ENCODE results near the gene ATP8A2.

The ATP8A2 gene

DNA sequence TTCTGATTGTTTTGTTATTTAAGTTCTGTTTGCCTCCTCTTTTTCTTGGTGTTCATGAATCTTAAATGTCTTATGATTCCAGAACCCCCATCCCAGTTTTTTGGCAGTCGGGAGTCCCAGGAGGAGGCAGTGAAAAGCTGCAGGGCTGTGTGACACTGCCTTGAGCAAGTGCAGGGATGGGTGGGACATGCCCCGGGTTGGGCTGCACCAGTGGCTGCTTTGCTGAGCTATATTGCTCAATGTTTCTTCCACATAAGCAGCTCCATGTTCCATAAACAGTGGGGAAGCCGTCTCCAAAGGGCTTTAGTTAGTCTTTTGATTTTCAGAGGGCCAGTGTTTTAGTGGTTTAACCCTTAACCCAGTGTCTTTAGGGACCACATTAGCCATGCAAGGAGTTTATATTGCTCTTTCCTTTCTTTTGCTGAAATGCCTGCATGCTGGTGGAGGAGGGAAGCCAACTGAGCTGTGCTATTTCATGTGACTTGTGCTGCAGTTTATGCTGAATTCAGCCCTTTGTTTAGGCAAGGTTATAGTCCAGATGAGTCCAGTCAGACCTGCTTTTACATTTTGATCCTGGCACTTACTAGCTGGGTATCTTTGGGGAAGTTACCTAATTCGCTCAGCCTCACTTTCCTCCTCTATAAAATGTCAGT, 13.1 kb downstream of the ATP8A2 start:
- no peak for DNase-seq

DNA sequence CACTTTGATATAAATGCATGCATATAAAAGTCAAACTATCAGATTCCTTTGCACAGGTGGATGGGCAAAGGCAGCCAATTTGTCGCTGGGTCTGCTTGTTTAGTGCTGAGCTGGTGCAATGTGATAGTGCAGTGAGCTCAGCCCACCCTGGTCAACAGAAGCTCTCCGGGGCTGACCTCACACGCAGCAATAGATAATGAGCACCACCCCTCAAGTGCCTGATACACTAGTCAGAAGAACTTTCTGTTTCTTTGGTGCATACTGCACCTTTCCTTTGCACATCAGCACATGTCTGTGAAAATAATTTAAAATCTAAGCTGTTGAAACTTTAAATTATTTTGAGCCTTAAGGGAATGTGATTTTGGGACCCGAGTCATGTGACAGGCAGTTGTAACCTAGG, 20.2 kb downstream of the ATP8A2 start:
- no peak for DNase-seq

DNA sequence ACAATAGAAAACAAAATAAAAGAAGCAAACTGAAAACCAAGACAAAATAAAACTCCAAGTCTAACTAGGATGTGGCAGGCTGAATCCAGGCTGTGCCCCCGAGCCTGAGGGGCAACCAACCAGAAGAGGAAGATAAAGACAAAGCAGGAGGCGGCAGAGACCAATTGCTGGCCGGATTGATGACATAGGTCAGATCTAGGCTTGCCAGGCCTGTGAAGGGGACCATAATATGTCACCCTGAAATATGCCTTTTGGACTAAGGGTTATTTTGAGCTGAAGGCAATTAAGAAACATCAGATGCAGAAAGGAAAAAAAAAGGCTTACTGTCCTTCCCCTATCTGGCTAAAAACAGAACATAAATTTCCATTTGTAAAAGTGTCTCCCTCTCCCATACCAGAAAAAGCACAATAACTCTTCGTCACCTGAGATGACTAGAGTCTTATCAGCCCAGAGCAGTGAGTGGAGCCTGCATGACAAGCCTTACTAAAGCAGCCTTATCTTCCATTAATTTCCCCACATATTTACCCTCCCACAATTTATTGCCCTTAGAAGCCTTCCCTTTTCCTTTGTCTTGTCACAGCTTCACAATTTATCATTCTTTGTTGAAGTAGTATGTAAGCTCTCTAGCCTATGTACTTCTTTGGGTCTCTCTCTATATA, 22.8 kb downstream of the ATP8A2 start:
- no peak for DNase-seq

DNA sequence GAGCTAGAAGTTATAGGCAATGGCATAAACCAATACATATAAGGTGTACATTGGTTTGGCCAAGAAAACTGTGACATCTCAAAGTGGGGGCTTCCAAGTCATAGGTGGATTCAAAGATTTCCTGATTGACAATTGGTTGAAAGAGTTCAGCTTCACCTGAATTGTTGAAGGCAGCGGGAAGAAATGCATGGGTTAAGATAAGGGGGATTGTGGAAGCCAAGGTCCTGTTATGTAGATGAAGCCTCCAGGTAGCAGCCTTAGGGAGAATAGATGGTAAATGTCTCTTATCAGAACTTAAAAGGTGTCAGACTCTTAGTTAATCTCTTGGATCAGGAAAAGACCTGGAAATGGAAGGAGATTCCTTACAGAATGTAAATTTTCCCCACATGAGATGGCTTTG, 26.0 kb downstream of the ATP8A2 start:
- DNase-seq, result no peak

DNA sequence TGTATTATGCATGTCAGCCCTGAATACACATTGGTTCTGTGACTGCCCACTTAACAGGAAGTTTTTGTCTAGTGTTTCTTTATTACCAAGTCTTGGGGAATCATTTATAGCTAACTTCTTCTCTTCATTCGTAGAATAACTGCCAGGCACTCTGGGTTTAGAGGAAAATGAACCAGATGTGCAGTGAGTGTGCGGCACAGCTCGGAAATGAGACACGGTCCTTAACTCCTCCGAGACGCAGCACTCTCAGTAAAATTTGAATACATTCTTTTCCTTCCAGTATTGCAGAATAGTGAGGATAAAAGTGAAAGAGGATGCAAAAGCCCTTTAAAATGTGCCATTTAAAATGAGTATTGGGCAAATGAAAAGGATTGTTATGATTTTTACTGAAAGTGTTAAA, 29.2 kb downstream of the ATP8A2 start:
- DNase-seq, result no peak

DNA sequence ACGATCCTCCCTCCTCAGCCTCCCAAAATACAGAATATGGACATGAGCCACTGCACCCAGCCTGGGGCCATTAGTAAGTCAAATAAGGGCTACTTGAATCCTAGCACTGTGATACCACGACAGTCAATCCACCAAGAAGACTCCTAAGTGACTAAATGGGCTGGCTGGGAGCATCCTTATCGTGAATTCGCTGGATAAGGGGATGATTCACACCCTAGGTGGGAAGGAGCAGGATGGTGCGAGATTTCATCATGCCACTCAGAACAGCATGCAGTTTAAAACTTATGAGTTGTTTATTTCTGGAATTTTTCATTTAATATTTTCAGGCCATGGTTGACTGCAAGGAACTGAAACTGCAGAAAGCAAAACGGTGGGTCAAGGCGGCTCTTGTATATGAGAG, 30.2 kb downstream of the ATP8A2 start:
- DNase-seq, result no peak

DNA sequence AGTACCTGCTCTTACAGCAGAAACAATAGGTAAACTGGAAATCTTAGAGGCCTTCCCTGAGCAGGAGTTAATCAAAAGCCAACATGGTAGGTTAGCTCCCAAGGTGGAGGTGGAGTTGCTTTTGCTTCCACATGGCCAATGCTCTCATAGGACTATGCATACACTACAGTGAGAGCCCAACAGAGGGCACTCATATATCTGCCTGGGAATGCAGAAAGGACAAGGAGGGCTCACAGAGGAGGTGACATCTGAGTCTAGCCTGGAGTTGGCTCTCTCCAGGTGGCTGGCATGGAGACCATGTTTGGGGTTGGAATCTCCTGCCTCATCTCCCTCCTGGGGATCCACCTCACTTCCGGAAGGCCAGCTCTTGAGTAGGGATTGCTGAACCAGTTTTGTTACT, 34.6 kb downstream of the ATP8A2 start:
- DNase-seq, result no peak

DNA sequence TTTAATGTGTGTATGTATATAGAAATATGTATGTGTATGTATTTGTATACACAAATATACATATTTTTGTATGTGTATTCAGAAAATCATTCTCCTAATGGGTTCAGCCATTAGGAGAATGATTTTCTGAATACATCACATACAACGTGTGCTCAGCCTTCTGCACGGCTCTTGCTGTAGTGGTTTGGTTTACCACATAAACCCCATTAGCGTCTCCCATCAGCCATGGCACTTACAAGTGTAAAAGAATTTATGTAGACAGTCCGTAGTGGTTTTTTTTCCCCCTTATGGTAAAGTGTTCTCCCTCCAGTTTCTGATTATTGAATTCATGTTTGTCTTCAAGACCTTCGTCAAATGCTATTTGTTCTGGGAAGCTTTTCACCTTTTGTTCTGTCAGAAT, 38.2 kb downstream of the ATP8A2 start:
- no peak for DNase-seq

DNA sequence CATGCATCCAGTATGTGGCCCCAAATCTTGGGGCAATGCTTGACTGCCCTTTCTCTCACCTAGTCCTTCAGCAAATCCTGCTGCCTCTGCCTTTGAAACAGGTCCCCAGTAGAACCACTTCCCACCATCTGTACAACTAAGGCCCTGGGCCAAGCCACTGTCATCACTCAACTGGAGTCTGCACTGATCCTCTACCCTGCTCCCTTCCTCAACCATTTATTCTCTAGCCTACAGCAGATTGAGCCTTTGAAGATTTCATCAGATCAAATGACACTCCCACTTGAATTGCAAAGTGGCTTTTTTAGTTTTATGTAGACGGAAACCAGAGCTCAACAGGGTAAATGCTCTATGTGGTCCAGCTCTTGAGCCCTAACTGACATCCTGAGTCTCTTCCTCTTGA, 43.5 kb downstream of the ATP8A2 start:
- no peak for DNase-seq

DNA sequence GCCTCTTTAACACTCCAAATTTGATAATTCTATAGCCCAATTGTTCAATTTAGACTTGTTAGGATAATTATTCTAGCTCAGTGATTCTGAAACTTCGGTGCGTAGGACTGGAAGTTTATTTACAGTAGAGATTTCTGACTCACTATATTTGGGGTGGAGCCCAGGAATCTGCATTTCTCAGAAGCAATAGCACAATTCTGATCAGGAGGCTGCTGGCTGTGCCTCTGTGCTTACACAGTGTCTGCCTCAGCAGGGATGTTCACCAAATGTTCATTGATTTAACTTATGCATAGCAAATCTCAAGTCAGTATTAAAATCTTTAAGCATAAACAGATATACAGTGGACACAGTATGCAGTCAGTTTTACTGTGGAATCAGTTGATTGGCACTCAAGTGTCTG, 45.8 kb downstream of the ATP8A2 start:
- DNase-seq, result no peak

DNA sequence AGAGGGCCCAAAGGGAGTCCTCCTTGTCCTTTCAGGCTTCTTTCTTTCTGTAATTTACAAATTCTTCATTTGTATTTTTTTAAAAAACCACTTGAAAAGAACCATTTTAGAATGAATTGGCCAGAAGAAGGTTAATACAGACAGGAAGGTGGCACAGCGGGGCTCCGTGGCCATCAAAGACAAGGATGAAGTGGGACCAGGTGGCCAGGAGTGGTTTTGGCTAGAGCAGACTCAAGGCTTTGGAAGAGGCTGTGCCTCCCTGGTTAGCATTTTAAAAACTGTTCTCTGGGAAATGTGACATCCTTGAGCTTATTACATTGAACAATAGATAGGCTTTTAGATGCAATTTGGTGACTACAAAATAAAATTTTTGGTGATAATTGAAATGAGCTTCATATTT, 48.4 kb downstream of the ATP8A2 start:
- DNase-seq, result no peak

DNA sequence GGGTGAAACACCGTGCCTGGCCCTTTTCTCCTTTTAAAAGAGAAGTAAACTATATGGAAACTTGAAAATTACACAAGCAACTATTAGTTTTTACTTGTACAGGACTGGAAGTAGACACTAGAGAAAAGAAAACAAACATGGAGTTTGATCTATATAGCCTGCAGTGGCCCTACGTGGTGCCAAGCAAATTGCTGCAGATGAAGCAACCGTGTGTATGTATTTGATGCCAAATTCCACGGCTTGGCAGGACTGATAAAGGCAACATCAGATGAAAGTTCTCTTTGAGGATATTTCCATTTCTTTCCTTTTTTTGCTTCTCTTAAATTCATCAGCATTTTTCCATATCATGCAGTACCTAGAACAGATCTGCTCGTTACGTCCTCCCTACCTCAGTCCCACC, 49.8 kb downstream of the ATP8A2 start:
- no peak for DNase-seq

DNA sequence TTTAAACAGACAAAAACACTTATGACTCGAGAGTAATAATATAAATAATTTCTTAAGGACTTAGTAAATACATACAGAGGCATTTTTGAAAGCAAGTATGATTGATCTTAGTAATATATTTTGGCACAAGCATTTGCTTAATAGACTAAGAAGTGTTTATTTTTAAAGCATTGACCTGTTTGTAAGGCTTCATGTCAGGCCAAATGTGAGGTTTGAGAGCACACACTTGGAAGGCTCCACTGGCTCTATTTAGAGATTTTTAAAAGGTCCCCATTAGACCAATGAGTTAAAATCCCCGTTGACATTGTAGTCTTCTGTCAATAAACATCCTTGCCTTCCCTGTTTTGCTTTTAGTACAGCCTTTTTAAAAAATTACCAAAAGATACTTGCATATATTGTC, 50.4 kb downstream of the ATP8A2 start:
- no peak for DNase-seq

DNA sequence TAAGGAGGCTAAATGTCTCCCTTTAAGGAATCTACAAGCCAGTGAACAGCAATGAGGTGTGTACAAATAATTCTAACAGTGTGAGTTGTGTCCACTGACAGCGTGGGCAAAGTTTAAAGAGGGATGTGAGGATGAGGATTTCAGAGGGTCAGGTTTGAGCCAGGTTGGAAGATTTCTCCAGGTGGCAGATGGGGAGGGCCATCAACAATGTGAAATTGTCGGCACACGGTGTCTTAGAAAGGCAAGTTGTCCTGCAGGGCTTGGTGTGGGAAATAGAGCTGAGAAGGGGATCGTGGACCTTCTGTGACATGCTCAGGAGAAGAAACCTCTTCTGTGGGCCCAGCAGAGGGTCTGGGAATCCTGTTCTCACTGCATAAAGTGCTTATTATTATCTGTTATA, 52.1 kb downstream of the ATP8A2 start:
- no peak for DNase-seq

DNA sequence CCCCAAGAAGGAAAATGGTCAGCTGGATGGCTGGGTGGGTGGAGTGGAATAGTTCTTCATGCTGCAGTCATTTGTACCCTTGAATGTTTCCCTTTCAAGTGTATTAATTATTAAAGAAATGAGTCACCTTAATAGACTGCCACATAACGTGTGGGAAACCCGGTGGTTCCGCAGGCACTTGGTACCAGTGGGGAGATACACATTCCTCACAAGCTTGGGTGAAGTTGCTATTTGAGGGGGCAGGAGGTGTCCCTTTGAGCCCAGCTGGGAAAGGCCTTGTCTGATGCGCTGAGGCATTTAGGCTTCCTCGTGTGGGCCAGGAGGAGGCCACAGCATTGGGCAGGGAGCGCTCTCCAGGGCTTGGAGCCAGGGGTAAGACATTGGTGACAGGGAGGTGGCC, 57.7 kb downstream of the ATP8A2 start:
- DNase-seq, result no peak

DNA sequence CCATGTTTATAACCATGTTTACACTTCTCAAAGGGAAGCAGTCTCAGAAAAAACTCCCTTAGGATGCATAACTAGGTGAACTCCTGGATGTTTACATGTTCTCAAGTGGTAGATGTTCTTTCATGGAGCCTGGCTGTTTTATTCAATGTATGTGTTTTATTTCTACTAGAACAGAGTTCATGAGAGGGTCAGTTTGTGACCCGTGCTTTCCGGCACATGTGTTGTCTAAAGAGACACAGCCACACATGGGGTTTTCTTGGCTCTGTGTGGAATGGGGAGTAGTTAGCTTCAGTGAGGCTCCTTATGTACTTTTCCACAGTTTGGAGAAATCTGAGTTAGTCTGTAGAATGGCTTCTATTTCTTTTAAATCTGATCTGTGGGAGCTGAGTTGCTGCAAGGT, 60.9 kb downstream of the ATP8A2 start:
- no peak for DNase-seq

DNA sequence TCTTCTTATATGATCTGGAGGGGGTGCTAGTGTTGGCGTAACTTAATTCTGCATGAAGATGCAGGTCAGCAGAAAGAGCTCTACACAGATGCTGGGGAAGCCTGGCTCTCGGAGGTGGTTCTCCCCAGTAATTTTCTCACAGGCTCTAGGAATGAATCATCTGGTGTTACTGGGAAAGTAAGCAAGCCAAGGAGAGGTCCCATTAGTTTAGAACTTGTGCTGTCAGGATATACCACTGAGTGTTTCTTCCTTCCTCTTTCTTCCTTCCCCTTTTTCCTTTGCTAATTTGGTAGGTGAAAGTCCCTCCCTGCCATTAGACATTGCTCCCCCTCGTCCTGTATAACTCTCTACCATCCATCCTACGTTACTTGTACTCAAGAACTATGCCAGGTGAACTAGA, 68.3 kb downstream of the ATP8A2 start:
- DNase-seq, result no peak

DNA sequence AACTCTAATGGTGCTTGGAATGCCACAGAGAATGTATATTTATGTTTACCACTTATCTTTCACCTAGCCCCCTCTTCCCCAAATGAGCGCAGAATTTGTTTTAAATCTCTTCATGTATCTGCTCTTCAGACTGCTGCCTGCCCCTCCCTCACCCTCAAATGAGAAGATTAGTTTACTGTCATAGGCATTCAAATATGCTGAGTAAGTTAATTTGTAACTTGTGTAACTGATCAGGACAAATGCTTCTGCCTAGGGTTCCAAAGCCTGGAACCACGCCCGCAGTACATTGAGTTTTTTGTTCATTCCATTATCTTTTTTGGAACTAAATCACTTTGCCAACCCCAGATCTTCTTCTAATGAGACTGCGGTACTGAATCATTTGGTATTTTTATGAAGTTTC, 74.5 kb downstream of the ATP8A2 start:
- no peak for DNase-seq

DNA sequence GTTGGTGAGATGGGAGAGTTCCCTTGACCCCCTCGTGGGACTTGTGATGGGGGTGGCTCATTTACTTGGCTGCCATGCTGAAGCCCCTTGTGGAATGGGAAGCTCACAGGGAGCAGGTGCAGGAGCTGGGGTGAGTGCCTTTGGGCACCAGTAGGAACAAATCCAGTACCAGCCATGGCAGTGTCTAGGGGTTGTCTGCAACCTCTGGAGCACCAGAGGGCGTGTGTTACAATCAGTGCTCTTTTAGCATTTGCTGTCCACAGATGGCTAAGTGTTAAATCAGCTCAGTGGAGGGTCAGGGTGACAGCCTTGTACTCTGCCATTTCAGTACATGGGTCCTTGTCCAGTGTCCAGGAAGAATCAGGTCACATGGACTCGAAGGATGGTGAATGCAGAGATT, 75.6 kb downstream of the ATP8A2 start:
- no peak for DNase-seq

DNA sequence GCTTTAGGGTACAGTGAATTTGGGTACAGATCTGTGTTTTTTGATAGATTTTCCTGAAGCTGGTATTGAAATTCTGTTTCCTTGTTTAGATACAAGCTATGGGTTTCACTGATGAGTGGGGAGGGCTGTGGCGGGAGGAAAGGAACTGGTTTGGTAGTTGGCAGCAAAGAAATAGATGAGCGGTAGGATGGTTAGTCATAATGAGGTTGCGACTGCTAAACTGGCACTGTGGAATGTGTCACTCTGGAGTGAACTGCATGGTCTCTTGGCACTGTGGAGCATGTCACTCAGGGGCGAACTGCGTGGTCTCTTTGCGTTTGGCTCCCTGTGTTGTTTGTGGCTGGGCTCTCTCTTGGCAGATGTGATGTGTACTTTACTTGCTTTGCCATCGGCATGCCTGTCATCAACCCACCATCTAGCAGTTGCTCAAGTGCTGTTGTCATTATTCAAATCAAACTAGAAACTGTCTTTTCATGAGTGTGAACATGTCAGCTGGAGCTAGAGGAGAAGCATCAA, 82.1 kb downstream of the ATP8A2 start:
- no peak for DNase-seq

DNA sequence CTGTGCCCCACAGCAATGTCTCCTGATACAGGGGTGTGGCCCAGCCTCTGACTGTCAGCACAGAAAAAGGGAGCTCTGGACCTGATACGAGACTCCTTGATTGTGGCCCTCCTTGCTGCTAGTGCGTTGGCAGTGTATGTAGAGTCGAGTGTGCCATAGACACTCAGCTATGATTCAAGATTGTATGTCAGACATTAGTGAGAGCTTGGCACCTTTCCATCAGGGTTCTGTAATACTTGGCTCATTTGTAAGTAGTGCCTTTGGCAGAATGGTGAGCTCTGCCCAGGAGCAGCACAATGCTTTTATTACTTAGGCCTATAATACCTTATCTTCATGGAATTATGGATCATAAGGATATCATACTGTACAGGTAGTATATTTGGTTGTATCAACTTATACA, 83.4 kb downstream of the ATP8A2 start:
- DNase-seq, result no peak

DNA sequence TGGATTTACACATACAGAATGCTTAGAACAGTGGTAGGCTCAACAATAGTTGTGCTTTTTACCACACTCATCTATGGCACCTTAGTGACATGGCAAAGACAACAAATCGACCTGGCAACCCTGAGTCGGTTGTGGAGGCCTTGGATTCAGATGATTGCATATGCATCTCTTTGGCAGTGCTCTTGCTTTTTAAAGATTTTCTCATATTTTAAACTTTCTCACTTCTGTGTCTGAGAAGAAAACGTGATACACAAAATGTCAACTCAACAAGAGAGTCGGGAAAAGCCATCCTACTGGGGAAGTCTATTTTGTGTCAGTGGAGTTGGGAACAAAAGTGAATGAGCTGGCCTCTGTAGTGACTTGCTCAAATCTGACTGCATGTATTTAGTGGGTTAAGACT, 85.8 kb downstream of the ATP8A2 start:
- DNase-seq, result no peak

DNA sequence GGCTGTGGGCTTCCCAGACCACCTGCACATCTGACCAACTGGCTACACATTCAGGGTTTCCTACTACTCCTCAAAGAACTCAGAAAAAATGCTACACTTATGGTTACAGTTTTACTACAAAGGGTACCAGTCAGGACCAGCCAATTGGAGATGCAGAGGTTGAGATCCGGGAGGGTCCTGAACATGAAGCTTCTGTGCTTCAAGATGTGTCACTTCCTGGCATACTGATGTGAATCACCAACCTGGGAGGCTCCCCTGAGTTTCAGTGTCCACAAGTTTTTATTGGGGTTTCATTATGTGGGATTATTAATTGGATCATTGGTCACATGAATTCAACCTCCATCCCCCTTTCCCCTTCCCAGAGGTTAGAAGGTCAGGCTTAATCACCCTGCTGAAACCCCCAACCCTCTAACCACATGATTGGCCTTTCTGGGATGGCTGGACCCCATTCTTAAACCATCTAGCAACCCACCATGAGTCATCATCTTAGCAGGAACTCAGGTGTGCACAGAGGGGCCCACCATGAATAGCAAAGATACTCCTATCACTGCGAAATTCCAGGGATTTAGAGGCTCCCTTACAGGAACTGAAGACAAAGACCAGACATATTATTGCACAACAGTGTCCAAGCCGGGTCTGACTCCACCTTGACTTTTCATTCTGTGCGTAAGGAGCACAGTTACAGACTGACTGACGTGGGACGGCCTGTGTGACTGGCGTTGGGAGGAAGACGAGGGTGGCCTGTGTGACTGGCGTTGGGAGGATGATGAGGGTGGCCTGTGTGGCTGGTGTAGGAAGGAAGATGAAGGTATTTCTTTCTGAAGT, 90.7 kb downstream of the ATP8A2 start:
- no peak for DNase-seq

DNA sequence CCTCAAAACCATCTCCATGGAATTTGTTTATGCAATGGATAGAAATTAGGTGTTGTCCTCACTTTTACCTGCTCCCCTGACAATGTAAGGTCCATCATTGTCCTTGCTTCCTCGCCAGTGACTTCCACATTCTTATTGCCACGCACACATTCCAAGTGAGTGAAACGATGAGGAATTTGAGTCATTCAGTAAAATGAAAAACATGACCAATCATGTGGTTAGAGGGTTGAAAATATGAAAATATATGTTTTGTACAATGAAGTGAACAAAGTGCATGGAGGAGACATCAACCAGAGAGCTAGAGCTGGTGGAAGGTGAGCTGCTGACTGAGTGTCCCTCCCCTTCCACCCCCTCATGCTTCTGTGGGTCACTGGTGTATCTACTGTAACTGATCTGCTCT, 91.7 kb downstream of the ATP8A2 start:
- no peak for DNase-seq

All from activated gamma-delta T cell (primary cell).